Fibroblast of skin of right biceps (primary cell): ENCODE measurements around the gene NUBPL.
A peak's percentile ranks its signal among the peaks of the same experiment; 100 is the strongest.
"Not testable (repeated sequence)": the region's sequence is repeated elsewhere in the genome, so short reads cannot be mapped to it uniquely, and the experiment has no call there.

Experiments used
- DNase-seq: peaks from one replicate; pipeline ENCODE4 v3.0.0-alpha.2; 2013

NUBPL gene

GRCh38 chr14:31827325-31827724, 266.1 kb downstream of the NUBPL start:
- no peak for DNase-seq

- DNase-seq, result peak; percentile 88
Observed at GRCh38 chr14:31828946-31829868, 268.0 kb downstream of the NUBPL start.

GRCh38 chr14:31834616-31835015, 273.4 kb downstream of the NUBPL start:
- peak; percentile 55 for DNase-seq

GRCh38 chr14:31835049-31835448, 273.8 kb downstream of the NUBPL start:
- peak; percentile 9 for DNase-seq

- DNase-seq, result no peak
Observed at GRCh38 chr14:31837031-31837430, 275.8 kb downstream of the NUBPL start.

- peak; percentile 17 for DNase-seq
Observed at GRCh38 chr14:31842899-31843298, 281.7 kb downstream of the NUBPL start.

- DNase-seq, result peak; percentile 17
Observed at GRCh38 chr14:31843361-31844091, 282.3 kb downstream of the NUBPL start.

- no peak for DNase-seq
Observed at GRCh38 chr14:31854508-31855075, 293.4 kb downstream of the NUBPL start.

- no peak for DNase-seq
Observed at GRCh38 chr14:31855262-31855661, 294.1 kb downstream of the NUBPL start.

GRCh38 chr14:31856003-31856402, 294.8 kb downstream of the NUBPL start:
- DNase-seq, result not testable (repeated sequence)

- DNase-seq, result peak; percentile 9
Observed at GRCh38 chr14:31858868-31859267, 297.7 kb downstream of the NUBPL start.

GRCh38 chr14:31864937-31865855, 304.0 kb downstream of the NUBPL start:
- DNase-seq, result no peak

GRCh38 chr14:31867570-31867969, 306.4 kb downstream of the NUBPL start:
- no peak for DNase-seq

- not testable (repeated sequence) for DNase-seq
Observed at GRCh38 chr14:31868096-31868495, 306.9 kb downstream of the NUBPL start.

GRCh38 chr14:31876741-31877140, 315.5 kb downstream of the NUBPL start:
- DNase-seq, result no peak

- peak; percentile 36 for DNase-seq
Observed at GRCh38 chr14:31877255-31877798, 316.1 kb downstream of the NUBPL start.

GRCh38 chr14:31879661-31880348, 318.6 kb downstream of the NUBPL start:
- DNase-seq, result no peak

GRCh38 chr14:31880935-31881334, 319.7 kb downstream of the NUBPL start:
- DNase-seq, result peak; percentile 96

- DNase-seq, result peak; percentile 67
Observed at GRCh38 chr14:31881531-31882310, 320.5 kb downstream of the NUBPL start.

GRCh38 chr14:31884238-31884637, 323.0 kb downstream of the NUBPL start:
- no peak for DNase-seq
